Activated T-helper 2 cell treated with anti-CD3 and anti-CD28 coated beads, Interferon-gamma antibody, Interleukin-2, Interleukin-4, amounts not matched to agents 10 μg/mL and 5 μg/mL and 100 μg/mL, durations not matched to agents 14 hours and 24 hours and 36 hours (primary cell): ENCODE results near the gene RNF157. TPM values are rescaled to one million over a fixed set of nuclear protein-coding genes. Genes with fewer than 3 reads are reported as not detected.

Source experiments
- DNase-seq: peaks from one replicate; pipeline ENCODE4 v3.0.0; 2021; ENCODE audit warnings: low spot score
- H3K27ac Mint-ChIP-seq: one replicate; pipeline ENCODE4 v1.8.0; 2021; ENCODE audit warnings: mixed read lengths
- H3K27me3 Mint-ChIP-seq: one replicate; pipeline ENCODE4 v1.8.0; 2021; ENCODE audit warnings: low read depth, mixed read lengths
- H3K36me3 Mint-ChIP-seq: one replicate; pipeline ENCODE4 v1.8.0; 2021; ENCODE audit warnings: low read depth, mixed read lengths
- H3K4me1 Mint-ChIP-seq: one replicate; pipeline ENCODE4 v1.8.0; 2021; ENCODE audit warnings: low read depth, mixed read lengths
- H3K4me3 Mint-ChIP-seq: one replicate; pipeline ENCODE4 v1.8.0; 2021; ENCODE audit warnings: low read depth, mild to moderate bottlenecking, moderate library complexity, mixed read lengths
- H3K9me3 Mint-ChIP-seq: one replicate; pipeline ENCODE4 v1.8.0; 2021; ENCODE audit warnings: mixed read lengths
- intact Hi-C: fragments of 100-400 bp; cut with micrococcal nuclease; formaldehyde crosslinking; loops from one replicate; pipeline ENCODE4 v1.15.1; 2023
- total RNA-seq: library from RNA; stranded (reverse); gene quantifications from 2 replicates; pipeline ENCODE4 v1.2.3, GENCODE V29; 2022

Gene RNF157
- total RNA-seq, 1 donor from 2014 or later: 34.3 TPM

DNA sequence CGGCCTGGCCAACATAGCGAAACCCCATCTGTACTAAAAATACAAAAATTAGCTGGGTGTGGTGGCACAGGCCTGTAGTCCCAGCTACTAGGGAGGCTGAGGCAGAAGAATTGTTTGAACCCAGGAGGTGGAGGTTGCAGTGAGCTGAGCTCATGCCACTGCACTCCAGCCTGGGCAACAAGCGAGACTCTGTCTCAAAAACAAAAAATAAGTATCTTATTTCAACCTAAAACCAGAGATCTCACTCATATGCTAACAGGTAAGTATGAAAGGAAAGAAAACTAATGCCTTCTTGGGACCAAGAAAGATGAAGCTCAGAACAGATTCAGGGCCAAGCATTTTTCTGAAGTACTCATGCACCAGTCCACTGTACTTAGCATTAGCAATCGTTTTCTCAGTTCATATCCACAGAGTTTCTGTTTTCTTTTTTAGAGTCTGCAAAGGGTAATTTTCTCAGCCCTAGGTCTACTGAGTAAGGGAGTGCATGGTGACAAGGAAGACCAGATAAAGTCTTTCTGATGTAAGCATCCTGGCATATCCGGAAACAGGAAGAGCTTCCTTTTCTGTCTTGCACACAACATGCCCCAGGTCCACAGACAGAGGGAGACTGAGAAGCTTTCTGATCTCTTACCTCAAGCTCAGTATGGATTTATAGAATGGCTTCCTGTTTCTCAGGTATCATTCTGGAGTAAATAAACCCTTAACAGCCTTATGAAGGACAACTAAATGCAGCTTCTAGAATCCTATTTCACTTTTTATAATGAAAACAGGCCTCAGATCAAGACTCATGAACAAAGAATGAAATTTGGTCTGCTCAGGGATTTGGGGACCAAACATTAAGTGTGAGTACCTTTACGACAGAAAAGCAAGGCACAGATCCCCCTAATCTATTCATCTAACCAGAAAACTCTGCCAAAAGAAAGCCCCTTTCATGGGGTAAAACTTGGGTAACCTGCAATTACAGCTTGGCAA, 60.5 kb downstream of the RNF157 start:
- Mint-ChIP-seq H3K9me3 (no peaks in the 10 kb centered on the region), H3K4me1 (peaks cover 41% of the 10 kb centered on the region), H3K4me3 (peak overlapping the region; percentile 73), H3K27me3 (no peaks in the 10 kb centered on the region), H3K27ac (peak overlapping the region; percentile 93), H3K36me3 (peaks cover 17% of the 10 kb centered on the region)
- DNase-seq: peak; percentile 44
- intact Hi-C loops: loop anchor here (1.0 to 5.0 kb wide), 2 partner anchors 13 to 37 kb away; partner anchors contain the start of gene FOXJ1

DNA sequence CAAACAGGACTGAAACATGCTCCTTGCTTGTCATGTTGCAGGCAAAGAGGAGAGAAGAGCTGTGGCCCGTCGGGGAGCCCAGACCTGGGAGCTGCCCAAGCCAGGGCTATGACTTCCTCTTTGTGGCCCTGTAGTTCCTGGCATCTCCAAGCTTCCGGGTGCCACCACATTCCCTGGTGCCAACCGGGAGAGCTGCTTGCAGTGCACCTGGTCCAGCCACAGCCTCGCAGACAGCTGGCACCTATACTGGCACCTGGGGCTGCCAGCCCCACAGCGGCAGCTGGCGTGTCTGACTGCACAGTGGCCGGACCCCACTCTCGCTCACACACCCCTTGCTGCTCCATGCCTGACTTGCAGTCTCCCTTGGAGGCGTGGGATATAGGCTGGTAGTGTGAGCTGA, 62.2 kb downstream of the RNF157 start:
- Mint-ChIP-seq H3K36me3 (peaks cover 12% of the 10 kb centered on the region), H3K27me3 (no peaks in the 10 kb centered on the region), H3K9me3 (no peaks in the 10 kb centered on the region), H3K4me3 (no peak overlapping the region), H3K4me1 (peaks cover 36% of the 10 kb centered on the region), H3K27ac (peak overlapping the region; percentile 93)
- intact Hi-C loops: no loop called here
- no peak for DNase-seq

DNA sequence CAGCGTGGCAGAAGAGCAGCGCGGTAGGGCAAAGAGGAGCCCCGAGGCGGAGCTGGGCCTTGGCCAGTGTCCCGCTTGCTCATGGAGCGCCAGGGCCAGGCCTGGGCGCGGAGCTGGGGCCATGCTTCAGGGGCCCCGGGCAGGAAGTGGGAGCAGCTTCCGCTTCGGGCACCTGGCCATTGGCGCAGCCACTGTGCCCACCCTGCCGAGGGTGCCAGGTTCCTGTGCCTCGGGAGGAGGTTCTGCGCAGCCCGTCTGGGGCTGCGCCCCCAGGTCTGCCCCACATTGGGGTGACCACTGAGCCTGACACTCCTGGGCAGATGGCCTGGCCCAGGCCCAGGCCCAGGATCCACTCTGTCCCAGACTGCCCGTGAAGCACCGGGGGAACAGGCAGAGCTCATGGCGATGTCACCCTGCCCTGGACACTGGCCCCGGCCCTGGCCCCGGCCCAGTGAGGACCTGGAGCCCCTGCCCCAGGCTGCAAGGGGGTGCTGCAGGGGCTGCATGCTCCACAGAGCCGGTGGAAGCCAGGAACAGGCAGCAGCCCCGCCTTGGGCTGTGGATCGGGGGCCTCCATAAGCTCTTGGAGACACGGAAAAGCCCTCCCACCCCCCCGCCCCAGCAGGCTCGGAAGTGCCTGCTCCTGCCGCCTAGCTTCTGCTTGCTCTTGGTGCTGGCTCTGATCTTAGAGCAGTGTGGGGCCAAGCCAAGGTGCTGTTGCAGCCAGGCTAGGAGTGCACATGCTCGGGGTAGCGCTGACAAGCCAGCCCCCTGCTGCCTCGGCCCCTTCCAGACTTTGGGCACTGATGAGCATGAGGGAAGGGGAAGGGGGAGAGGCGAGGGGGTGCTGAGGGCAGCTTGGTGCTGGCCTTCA, 63.4 kb downstream of the RNF157 start:
- no peak overlapping the region for H3K27ac Mint-ChIP-seq
- intact Hi-C loops: no loop called here
- H3K27me3 Mint-ChIP-seq: no peaks in the 10 kb centered on the region
- peaks cover 30% of the 10 kb centered on the region for H3K4me1 Mint-ChIP-seq
- H3K4me3 Mint-ChIP-seq: no peak overlapping the region
- no peak for DNase-seq
- no peaks in the 10 kb centered on the region for H3K9me3 Mint-ChIP-seq
- peaks cover 15% of the 10 kb centered on the region for H3K36me3 Mint-ChIP-seq

DNA sequence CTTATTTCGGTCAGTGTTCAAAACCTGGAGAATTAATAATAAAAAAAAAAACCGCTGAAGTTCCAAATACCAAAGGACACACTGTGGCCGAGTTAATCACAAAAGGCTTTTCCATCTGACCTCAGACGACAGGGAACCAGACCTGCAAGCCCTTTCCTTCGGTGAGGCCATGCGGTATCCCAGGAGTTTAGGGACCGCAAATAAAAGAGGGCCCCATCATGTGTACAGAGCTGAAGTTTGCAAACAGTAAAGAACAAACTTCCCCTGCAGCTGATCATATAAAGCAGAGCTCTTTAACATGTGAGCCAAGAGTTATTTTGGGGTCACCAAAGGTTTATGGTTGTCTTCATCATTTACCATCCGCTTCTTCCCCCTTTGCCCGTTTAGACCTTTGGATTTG, 66.3 kb downstream of the RNF157 start:
- Mint-ChIP-seq H3K36me3 (peaks cover 12% of the 10 kb centered on the region), H3K27me3 (no peaks in the 10 kb centered on the region)

DNA sequence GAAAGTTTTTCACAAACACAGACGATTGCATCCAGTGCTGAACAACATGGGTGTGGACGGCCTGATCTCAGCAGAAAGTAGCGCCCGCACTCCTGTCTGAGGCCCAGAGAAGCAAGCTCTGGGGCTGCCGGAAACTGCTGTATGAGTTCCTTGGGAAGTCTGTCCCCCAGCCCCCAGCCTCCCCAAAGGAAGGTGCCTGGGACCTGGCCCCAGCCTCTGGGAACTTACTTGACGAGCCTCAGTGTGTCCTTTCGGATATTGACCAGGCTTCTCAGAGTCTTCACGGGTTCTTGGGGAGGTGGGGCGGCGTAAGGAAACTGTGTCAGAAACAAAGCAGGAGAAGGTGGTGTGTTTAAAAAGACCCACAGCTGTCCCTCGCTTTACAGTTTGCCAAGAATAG, 66.8 kb downstream of the RNF157 start:
- Mint-ChIP-seq H3K27me3 (no peaks in the 10 kb centered on the region), H3K27ac (no peak overlapping the region)

More for the DNA sequence above, 66.3 kb downstream of the RNF157 start:
- no peak for DNase-seq
- Mint-ChIP-seq H3K27ac (no peak overlapping the region), H3K4me3 (no peak overlapping the region), H3K4me1 (peaks cover 8% of the 10 kb centered on the region), H3K9me3 (no peaks in the 10 kb centered on the region)
- intact Hi-C loops: no loop called here

DNA sequence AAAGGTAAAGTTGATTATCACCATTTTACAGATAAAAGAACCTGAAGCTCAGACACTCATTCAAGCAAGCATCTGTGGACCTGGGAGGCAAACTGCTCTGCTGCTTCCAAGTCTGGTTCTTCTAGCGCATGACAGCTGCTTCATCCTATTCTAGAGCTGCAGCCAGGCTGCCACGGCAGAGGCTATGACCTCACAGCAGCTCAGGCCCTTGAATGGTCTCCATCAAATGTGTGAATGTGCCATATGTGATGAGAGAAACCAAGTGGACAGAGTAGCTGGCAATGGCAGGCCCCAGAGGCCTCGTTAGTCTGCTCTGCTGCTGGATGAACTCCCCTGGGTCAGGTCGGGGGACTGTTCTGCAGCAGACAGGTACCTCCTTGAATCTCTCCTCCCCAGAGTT, 68.6 kb downstream of the RNF157 start:
- intact Hi-C loops: no loop called here
- Mint-ChIP-seq H3K9me3 (no peaks in the 10 kb centered on the region), H3K4me3 (no peak overlapping the region), H3K4me1 (no peaks in the 10 kb centered on the region), H3K36me3 (peaks cover 28% of the 10 kb centered on the region), H3K27ac (no peak overlapping the region), H3K27me3 (no peaks in the 10 kb centered on the region)
- no peak for DNase-seq

More for the DNA sequence above, 66.8 kb downstream of the RNF157 start:
- H3K9me3 Mint-ChIP-seq: no peaks in the 10 kb centered on the region
- H3K36me3 Mint-ChIP-seq: peaks cover 18% of the 10 kb centered on the region
- no peak for DNase-seq
- intact Hi-C loops: no loop called here
- H3K4me1 Mint-ChIP-seq: peaks cover 2% of the 10 kb centered on the region
- H3K4me3 Mint-ChIP-seq: no peak overlapping the region

GRCh38 chr17:76170114-76170513, 70.2 kb downstream of the RNF157 start:
- intact Hi-C loops: no loop called here
- DNase-seq: no peak
- H3K4me3 Mint-ChIP-seq: no peak overlapping the region
- H3K27ac Mint-ChIP-seq: no peak overlapping the region
- no peaks in the 10 kb centered on the region for H3K9me3 Mint-ChIP-seq
- peaks cover 6% of the 10 kb centered on the region for H3K4me1 Mint-ChIP-seq
- H3K36me3 Mint-ChIP-seq: peaks cover 34% of the 10 kb centered on the region
- H3K27me3 Mint-ChIP-seq: no peaks in the 10 kb centered on the region

- intact Hi-C loops: no loop called here
- Mint-ChIP-seq H3K36me3 (peaks cover 54% of the 10 kb centered on the region), H3K4me3 (no peak overlapping the region), H3K27me3 (no peaks in the 10 kb centered on the region), H3K27ac (no peak overlapping the region), H3K9me3 (no peaks in the 10 kb centered on the region), H3K4me1 (peaks cover 6% of the 10 kb centered on the region)
- no peak for DNase-seq
Observed at GRCh38 chr17:76166906-76167305, 73.4 kb downstream of the RNF157 start.

GRCh38 chr17:76166168-76166567, 74.1 kb downstream of the RNF157 start:
- peak overlapping the region; percentile 63 for H3K27ac Mint-ChIP-seq
- H3K4me1 Mint-ChIP-seq: peaks cover 6% of the 10 kb centered on the region
- no peaks in the 10 kb centered on the region for H3K27me3 Mint-ChIP-seq
- intact Hi-C loops: no loop called here
- DNase-seq: no peak
- H3K36me3 Mint-ChIP-seq: peaks cover 60% of the 10 kb centered on the region
- no peaks in the 10 kb centered on the region for H3K9me3 Mint-ChIP-seq
- no peak overlapping the region for H3K4me3 Mint-ChIP-seq

- H3K4me1 Mint-ChIP-seq: peaks cover 6% of the 10 kb centered on the region
- H3K9me3 Mint-ChIP-seq: no peaks in the 10 kb centered on the region
- H3K27ac Mint-ChIP-seq: no peak overlapping the region
- intact Hi-C loops: no loop called here
- H3K27me3 Mint-ChIP-seq: no peaks in the 10 kb centered on the region
- H3K4me3 Mint-ChIP-seq: no peak overlapping the region
- H3K36me3 Mint-ChIP-seq: peaks cover 63% of the 10 kb centered on the region
- DNase-seq: no peak
Observed at GRCh38 chr17:76164331-76164730, 76.0 kb downstream of the RNF157 start.

DNA sequence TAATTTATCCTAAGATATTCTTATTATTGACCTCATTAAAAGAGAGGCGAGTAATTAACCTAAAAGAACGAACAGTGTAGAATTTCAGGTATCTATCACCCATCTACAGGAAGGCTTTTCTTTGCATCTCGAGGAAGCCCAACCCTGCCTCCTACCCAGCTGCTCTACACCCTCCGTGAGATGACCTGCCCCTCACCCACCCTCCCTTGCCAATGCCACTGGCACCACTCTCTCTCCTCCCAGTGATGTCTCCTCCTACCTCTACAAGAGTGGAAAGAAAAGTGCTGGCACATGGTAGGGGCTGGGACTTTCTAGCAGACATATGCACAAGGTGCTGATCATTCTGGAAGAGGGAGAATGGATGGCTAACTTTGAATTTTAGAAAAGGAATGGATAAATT, 76.4 kb downstream of the RNF157 start:
- no peaks in the 10 kb centered on the region for H3K9me3 Mint-ChIP-seq
- no peak for DNase-seq
- H3K36me3 Mint-ChIP-seq: peaks cover 64% of the 10 kb centered on the region
- no peak overlapping the region for H3K27ac Mint-ChIP-seq
- H3K4me3 Mint-ChIP-seq: no peak overlapping the region
- intact Hi-C loops: no loop called here
- H3K27me3 Mint-ChIP-seq: no peaks in the 10 kb centered on the region
- peaks cover 6% of the 10 kb centered on the region for H3K4me1 Mint-ChIP-seq

- no peak for DNase-seq
- no peak overlapping the region for H3K4me3 Mint-ChIP-seq
- H3K36me3 Mint-ChIP-seq: peaks cover 68% of the 10 kb centered on the region
- intact Hi-C loops: no loop called here
- H3K9me3 Mint-ChIP-seq: no peaks in the 10 kb centered on the region
- no peak overlapping the region for H3K27ac Mint-ChIP-seq
- no peaks in the 10 kb centered on the region for H3K27me3 Mint-ChIP-seq
- peaks cover 6% of the 10 kb centered on the region for H3K4me1 Mint-ChIP-seq
Observed at GRCh38 chr17:76161619-76162266, 78.5 kb downstream of the RNF157 start.
